Activated CD4-positive, alpha-beta T cell treated with anti-CD3 and anti-CD28 coated beads, Interleukin-2, amount 50 U/mL, for 24 hours (primary cell): ENCODE measurements around the gene GPR78.
"Not testable (repeated sequence)": the region's sequence is repeated elsewhere in the genome, so short reads cannot be mapped to it uniquely, and the experiment has no call there.

Experiments
- DNase-seq, 2 donors: peaks; one replicate each; pipeline ENCODE4 v3.0.0-alpha.2; 2020; ENCODE audit warnings: low read depth in 1 of 2, low spot score in 1 of 2

The GPR78 gene

DNA sequence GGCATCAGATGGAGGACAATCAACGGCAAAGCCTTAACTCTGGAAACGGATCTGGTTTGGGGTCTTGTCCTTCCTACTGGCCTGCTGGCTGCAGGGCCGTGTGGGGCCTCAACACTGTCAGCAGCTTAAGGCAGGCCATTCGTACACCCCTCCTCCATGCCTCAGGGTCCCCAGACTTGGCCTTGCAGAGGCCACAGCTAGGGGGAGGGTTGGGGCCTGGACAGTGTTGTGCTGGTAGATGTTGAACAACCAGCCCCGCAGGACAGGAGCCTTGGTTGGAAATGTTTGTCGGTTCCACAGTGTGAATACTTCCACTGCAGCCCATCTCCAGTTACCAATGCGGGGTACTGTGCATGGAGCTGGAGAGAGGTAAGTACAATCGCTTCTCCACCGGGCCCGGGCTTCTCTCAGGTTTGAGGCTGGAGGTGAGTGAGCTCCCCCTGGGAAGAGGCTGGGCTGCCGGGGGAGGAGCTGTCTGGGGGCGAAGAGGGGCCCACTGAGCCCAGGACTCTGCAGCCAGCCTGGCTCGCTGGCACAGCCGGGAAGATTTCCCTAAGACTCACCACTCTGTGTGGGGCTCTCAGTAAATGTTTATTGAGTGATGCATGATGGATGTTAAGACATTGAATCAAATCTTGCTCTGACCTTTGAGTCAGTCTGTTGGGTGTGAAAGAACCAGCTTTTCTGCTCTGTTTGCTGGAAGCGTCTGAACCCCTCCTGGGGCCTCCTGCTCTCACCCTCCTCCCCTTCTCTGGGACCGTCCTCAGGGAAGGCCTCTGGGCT lies 19.7 kb upstream of the GPR78 start:
- no peak for DNase-seq

DNA sequence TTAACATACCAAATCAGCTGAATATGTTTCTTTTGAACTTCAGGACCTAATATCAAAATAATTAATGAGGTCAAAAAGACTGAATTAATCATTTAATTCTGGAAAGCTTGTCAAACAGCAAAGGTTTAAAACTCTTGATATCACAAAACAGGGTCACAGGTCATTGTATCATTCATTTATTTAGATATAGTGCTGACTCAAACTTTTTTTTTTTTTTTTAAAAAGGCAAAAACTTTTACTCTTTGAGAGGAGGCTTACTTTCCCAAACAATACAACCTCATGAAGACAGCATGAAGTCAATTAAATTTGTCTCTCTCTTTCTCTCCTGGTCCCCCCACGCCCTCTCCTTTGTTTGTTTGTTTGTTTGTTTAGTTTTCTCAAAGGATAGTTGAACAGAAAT lies 15.6 kb upstream of the GPR78 start:
- DNase-seq = no peak

DNA sequence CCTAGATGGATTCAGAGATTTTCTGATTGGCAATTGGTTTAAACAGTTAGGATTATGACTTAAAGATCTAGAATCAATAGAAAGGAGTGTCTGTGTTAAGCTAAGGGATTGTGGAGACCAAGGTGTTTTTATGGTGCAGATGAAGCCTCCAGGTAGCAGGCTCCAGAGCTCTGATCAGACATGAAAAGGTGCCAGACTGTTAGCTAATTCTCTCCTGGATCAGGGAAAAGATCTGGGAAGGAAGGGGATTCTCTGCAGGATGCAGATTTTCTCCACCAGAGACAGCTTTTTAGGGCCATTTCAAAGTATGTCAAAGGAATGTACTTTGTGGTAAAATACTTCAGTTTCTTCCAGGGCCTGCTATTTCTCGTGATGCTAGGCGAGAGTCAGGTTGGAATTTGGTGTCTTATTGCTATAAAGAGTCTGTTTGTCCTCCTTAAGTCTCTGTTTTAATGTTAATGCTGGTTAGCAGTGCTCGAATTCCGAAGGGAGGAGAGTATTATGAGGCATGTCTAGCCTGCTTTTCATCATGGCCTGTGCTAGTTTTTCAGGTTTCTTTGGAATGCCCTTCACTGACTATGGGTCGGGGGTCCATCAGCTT lies 12.0 kb upstream of the GPR78 start:
- no peak for DNase-seq

GRCh38 chr4:8570201-8570600 lies 10.0 kb upstream of the GPR78 start:
- DNase-seq = no peak

DNA sequence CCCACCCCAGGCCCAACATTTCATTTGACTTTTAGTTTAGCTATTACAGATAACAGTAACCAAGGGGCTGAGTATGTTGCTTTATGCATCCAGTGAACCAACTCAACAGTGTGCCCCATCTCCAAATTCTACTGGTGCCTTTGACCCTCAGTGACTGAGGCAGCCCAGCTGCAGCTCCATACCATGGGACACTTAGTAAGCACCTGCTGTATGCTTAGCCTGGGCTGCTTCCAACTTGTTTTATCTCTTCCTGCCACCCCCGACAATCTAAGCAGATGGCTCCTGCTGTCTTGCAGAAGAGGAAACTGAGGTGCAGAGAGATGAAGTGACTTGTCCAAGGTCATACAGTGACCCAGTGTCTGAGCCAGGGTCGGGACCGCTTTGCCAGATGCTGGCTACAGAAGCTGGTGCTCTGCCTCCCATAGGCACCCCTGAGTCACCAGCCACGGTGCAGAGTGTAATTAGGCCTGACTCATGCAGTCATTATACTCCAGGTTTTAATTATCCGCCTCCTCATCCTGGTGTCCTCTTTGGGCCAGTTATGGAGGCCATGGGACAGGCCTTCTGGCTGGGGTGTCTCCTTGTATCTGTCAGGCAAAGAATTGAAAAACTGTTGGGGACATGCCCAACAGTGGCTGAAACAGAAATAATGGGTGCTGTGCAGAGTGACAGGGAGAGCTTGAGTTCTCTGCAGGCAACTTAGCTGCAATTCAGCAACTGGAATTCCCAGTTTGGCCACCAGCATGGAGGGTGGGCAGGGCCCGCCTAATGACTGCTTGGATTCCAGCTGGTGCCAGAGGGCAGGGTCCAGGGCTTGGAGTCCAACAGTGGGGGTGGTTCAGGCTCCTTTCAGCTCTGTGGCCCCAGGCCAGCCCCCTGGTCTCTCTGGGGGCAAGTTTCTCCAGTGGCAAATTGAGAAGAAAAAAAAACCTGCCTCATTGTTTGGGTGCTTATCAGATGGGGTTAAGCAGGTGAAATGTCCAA lies 8.2 kb upstream of the GPR78 start:
- DNase-seq = no peak

GRCh38 chr4:8573266-8573665 lies 6.9 kb upstream of the GPR78 start:
- no peak for DNase-seq

DNA sequence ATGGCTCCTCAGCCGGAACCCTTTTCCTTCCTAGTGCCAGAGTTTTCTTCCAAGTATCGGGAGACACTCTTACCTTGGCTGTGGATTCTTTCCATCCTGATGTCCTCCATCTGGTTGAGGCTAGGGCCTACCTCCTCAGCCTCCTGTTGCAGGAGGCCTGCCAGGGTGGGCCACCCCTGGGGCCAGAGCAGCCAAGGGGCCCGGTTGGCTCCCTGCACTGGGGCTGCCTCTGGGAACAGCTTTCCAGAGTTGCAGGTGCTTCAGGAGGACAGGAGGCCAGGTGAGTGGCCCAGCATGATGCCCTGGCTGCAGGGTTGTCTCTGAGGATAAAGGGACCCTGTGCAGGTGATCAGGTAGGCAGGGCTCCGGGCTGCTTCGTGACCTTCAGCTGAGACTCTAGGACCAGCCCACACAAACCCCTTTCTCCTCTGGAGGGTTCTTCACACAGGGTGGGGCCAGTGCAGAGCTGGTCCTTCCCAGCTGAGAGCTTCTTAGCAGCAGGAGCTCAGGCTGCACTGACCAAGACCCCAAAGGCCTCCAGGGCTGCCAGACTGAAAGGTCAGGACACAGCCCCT lies 5.3 kb upstream of the GPR78 start:
- DNase-seq = no peak

DNA sequence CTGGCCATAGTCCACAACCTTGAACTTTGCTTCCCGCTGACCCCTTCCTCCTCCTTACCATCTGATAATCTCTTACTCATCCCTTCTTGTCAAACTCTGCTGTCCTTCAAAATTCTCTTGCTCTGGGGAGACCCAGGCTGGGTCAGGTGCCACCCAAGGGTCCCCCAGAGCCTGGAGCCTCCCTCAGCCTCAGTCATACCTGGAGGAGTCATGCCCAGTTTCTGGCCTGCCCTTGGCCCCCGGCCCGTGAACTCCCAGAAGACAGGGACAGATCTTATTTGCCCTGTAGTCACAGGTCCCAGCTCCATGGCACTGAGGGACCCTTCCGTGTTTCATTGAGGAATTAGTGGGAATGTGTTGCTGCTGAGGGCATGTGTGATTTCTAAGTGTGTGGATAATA lies 4.7 kb upstream of the GPR78 start:
- DNase-seq = no peak

DNA sequence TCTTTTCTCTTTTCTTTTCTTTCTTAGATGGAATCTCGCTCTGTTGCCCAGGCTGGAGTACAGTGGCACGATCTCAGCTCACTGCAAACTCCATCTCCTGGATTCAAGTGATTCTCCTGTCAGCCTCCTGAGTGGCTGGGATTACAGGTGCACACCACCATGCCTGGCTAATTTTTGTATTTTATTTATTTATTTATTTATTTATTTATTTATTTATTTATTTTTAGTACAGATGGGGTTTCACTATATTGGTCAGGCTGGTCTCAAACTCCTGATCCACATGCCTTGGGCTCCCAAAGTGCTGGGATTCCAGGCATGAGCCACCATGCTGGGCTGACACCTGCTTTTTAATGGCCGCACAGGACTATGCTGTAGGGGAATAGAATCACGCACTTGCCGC lies 3.6 kb upstream of the GPR78 start:
- not testable (repeated sequence) for DNase-seq

DNA sequence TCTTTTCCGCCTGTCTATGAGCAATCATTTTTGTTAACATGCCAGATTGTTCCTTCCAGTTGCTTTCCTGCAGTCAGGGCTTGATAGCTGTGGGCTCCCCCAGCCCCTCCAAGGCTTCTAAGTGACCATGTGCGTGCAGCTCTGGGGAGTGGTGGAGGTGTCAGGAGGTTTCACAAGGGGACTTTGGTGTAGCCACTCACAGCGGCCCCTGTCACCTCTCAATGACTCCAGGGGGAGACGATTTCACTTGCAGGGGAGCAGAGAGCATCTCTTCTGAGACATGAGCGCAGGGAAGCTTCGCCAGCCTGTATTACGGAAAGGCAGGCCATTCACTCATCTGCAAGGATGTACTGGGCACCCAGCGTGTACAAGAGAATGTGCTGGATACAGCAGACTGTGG lies 3.1 kb upstream of the GPR78 start:
- no peak for DNase-seq

GRCh38 chr4:8577972-8578371 lies 2.2 kb upstream of the GPR78 start:
- DNase-seq = no peak

DNA sequence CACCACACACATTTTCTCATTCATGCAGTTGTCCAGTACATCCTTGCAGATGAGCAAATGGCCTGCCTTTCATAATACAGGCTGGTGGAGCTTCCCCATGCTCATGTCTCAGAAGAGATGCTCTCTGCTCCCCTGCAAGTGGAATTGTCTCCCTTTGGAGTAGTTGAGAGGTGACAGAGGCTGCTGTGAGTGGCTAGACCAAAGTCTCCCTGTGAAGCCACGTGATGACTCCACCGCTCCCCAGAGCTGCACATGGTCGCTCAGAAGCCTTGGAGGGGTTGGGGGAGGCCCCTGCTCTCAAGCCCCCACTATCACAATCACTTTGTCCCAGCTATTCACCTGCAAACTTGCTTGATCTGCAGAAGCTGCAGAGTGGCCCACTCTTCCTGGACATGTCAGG lies 1.5 kb upstream of the GPR78 start:
- DNase-seq = no peak

DNA sequence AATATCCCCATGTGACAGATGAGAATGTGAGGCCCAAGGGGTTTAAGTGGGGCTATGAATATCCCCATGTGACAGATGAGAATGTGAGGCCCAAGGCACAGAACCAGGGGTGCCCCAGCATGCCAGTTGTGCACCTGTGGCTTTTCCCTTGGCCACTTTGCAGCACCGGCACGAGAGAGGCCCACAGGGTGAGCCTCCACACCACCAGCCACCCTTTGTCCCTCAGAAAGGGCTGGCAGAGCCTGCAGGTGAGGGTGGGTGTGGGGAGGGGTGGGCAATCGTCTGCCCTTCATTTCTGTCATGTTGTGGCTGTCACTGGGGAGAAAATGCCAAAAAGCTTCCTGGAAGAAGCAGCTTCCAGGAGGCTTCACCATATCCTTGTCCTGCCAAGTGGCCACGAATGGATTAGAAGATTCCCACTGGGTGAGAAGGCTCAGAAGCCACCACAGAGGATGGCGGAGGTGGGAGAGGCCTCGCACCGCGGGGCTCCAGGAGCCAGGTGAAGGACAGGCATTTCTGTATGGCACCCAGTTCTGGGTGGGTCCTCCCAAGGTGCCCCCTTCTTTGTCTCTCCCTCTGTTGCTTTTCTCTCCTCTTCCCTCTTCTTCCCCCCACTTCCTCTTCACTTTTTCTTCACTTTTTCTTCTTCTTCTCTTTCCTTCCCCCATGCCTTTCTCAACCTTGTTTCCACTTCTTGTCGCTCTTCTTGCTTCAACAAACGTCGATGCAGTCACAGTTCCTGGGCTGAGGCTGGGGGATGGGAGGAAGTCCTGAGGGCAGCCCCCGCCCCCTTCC lies 469 bp upstream of the GPR78 start:
- no peak for DNase-seq

- no peak for DNase-seq
Measured at GRCh38 chr4:8581094-8581861, 1.1 kb downstream of the GPR78 start.

DNA sequence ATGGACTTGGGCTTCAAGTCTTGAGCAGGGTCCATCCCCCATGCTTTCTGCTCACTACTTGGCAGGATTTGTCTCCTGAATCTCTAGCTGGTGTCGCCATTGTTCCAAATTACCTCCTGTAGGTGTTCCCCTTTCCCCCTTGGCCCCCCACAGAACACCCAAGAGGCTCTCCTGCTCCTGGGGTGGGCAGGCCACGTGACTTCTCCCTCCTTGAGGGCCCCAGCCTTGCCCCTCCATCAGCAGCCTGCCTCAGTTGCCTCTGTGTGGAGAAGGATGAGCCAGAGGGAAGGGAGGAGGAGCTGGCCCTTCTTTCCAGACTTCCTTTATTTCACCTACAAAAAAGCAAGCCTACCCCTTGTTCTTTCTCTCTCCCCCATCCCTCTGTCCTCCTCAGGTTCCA lies 1.8 kb downstream of the GPR78 start:
- DNase-seq = no peak

- no peak for DNase-seq
Measured at GRCh38 chr4:8582436-8582835, 2.2 kb downstream of the GPR78 start.

DNA sequence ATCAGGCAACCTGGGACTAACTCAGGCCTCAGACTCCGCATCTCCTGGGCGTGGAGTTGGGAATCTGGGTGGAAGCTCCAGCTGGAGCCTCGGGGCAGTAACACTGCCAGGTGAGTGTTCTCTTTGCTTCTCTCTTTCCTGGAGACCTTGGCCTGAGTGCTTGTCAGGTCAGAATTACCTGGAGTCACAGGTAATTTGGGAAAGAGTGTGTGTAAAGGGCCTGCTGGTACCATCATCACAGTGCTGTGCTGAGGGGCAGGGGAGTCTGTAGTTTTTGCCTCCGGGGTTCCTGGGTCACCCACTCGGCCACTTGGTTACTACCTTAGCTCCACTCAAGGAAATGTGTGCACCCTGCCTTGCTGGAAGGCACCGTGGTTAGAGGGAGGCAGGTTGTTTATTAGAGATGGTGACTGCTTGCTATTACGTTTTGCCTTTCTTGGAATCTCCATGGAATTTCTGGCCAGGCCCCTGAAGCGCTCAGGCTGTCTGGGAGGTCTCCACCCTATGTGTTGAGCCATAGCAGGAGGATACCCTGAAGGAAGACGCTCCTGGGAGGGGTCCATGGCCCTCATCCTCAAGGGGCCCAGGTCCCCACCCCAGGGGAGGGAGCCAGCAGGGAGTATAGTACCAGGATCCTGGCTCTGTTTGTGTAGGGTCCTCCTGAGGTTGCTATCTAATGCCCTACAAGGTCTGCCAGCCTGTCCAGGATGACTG lies 2.9 kb downstream of the GPR78 start:
- DNase-seq = no peak

DNA sequence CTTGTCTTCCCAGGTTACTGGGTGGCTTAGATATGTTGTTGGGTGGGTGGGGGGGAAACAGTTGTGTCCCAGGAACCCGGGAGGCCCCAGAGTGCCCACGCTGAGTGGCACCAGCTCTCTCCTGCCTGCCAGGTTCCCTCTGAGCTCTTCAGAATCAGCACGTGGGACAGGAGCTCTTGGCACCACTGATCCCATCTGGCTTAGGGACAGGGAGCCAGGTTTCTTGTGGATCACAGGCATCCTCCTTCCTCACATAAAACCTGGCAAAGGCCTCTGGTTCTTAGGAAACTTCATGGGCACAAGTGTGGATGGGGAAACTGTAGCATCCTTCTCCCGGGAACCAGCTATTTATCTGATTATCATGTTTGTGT lies 3.4 kb downstream of the GPR78 start:
- DNase-seq = no peak

DNA sequence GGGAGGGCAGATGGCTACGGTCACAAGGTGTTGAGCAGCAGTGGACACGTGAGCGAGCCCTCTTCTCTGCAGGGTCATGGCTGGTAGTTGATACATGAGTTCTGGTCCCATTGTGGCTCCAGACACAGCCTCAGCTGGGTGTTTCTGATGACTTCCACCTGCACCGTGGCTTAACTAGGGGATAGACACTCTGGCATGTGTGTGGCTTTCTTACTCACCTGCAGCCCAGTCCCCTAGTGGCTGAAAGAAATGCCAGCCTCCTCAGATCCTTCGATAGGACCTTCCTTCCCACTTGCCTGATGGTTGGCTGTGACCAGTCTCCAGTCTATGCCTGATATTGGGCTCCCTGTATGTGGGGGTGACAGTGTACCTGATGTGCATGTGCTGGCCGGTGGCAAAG lies 5.0 kb downstream of the GPR78 start:
- DNase-seq = no peak
